HG03469 (cell line): Measurements from ENCODE around the gene TMEM141.
"Not testable (repeated sequence)": the region's sequence is repeated elsewhere in the genome, so short reads cannot be mapped to it uniquely, and the experiment has no call there.

ENCODE experiments used
- ATAC-seq: cut with Tn5 transposase; IDR thresholded peaks from one replicate; pipeline ENCODE4 v1.9.1; 2021; ENCODE audit warnings: mild to moderate bottlenecking, moderate library complexity, moderate number of reproducible peaks; ENCODE audit not compliant: unreplicated experiment

The TMEM141 gene

DNA sequence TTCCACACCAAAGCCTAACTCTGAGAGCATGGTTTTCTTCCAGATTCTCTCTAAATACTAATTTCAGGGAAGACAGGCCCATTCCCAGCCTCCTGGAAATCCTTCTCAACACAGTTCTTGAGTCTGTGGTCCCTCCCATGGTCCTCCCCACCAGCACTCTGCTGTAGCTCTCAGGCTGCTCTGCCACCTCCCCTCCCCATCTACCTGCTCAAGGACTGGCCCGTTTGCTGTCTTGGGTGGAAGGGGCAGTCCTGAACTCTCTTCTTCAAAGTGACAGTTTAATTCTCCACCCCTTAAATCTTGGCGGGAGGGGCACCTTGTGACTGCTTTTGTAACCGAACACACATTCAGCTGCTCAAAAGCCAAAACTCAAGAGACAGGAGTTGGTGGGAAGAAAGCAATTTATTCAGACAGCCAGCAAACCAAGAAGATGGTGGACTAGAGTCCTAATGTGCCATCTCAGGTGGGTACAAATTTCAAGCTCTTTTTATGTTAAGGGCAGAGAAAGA is 19.2 kb upstream of the TMEM141 start:
- no peak for ATAC-seq

DNA sequence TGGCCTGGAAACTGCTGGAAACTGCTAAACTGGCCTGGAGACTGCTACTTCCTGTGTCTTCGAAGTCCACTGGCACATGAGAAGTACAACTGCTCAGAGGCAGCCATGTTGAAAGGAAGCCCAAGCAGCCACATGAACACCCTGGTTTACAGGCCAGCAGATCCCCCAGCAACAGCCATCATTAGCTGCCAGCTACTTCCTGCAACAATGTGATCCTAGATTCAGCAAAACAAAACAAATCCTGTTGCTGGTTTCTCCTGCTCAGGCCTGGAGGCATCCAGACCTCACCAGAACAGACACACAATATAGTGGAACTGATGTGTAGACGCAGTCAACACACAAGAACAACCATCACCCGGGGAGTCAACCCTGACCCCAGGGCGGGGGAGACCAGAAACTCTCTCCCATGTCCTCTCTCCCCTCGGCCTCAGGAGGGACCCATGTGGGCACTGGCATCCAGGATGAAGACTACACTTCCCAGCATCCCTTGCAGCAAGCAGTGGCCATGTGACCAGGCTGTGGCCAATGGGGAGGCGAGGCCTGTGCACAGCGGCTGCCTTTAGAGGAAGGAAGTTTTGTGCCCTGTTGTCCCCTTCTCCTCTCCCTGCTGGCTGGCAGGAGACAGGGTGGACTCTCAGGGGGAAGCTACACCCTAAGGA is 17.6 kb upstream of the TMEM141 start:
- ATAC-seq, result no peak

DNA sequence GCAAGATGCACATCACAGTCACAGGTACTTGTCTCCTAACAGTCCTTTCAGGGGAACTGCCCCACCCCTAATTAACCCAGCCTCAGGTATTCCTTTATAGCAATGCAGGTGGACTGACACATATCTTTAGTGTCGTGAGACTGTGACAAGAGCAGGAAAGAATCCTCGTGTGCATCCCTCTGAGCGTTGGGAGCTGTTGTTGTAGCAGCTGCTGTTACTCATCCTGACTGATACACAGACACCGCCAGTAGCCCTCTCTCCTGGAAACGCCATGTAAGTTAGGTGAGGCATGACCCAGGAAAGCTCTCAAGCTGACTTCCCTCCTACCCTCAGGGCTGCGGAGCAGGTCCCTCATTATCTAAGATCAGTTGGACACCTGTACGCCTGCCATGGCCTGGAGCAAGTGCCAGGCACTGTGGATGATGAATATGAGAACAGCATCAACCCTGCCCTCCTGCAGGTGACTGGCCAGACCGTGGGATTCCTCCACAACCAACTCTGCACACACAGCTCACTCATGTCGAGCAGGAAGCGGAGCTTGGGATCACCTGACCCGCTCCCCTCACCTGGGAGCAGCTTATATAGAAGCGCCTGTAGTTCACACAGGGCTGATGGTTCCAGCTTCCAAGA is 16.6 kb upstream of the TMEM141 start:
- no peak for ATAC-seq

DNA sequence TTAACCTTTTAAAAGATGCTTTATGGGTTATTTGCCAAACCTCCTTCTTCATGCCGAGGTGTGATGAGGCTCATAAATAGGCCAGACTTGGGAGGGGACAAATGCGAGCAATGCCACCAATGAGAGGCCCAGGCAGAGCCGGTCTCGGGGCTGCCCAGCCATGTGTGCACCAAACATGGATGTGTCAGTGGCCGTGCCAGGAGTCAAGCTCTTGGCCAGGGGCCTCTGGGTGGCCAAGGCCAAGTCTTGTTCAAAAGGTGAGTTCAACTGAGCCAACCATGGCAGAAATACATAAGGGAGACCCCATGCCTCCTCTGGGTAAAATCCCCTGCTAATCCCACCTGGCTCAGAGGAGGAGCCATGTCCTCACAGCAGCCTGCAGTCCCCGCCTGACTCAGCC is 16.0 kb upstream of the TMEM141 start:
- no peak for ATAC-seq

DNA sequence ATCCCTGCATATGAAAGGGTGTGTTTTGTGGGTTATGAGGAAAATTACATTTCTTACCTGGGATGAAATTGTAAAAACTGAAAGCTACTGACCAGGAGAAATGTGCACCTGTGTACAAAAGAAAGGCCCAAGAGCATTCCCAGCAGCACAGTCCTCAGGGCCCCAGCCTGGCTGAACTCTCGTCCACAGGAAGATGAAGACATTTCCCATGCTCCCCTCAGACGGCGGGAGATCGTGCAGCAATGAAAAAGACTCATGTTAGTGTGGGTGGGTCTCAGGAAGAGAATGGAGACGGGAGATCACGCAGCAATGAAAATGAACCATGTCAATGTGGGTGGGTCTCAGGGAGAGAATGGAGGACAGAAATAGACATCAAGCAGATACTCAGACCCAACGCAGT is 14.2 kb upstream of the TMEM141 start:
- no peak for ATAC-seq

DNA sequence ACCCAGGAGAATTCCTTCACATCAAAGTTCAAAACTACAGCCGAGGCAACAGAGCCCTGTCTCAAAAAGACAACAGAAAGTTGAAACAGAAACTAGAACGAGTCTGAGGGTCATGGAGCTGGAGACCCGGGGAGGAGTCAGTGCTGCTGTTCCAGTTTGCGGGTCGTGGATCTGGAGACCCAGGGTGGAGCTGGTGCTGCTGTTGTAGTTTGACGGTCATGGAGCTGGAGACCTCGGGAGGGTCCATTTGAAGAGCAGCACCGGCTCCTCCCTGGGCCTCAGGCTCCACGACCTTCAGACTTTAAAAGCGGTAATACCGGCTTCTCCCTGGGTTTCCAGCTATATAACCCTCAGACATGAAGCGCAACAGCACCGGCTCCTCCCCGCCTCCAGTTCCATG is 13.8 kb upstream of the TMEM141 start:
- ATAC-seq, result no peak

DNA sequence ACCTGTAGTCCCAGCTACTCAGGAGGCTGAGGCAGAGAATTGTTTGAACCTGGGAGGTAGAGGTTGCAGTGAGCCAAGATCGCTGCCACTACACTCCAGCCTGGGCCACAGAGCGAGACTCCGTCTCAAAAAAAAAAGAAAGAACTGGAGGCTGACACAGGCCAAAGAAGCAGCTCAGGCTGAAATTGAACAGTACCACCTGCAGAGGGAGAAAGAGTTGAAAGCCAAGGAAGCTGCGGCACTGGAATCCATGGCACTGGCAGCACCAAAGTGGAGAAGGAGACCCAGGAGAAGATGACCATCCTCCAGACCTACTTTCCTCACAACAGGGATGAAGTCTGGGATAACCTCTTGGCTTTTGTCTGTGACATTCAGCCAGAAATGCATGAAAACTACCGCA is 11.3 kb upstream of the TMEM141 start:
- ATAC-seq, result no peak

DNA sequence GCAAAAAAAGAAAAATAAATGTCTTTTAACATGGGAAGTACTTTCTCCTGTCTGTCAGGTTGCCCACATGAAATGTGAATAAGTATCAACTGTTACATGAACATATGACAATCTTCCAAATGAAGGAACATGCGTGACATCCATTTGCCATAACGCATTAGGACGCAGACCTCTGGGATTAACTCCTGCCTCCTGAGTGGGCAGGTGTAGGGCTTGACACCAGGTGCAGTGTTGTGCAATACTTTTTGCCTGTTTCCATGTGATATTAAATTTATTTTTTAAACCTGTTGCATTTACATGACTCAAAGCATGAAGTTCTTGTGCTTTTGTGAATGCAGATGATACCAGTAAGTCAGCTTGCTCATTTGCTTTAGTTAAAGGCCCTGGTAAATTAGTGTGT is 8.7 kb upstream of the TMEM141 start:
- ATAC-seq, result no peak

DNA sequence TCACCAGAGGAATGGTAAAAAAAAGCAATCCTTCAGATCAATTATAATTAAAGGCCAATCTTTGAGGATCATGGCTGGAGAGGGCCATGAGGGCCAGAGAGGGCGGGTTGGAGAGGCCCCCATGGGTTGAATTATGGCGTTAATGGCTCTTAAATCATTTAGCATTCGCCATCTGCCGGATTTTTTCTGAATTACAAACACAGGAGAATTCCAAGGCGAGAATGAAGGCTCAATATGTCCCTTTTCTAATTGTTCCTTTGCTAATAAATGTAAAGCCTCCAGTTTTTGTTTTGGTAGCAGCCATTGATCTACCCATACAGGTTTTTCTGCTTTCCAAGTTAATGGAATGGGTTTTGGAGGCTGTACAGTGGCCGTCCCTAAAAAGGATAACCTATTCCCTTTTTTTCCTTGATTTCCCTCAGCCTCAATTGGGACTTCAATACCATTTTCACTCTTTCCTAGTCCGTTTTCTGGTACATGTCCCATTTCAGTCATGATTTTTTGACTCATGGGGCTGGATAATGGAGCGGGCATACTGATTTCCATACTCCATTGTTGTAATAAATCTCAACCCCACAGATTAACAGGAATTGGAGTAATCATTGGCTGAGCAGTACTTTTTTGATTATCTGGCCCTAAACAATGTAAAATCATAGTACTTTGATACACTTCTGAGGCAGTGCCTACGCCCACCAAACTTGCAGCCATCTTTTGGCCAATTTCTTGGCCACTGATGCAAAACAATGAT is 6.7 kb upstream of the TMEM141 start:
- ATAC-seq, result no peak

DNA sequence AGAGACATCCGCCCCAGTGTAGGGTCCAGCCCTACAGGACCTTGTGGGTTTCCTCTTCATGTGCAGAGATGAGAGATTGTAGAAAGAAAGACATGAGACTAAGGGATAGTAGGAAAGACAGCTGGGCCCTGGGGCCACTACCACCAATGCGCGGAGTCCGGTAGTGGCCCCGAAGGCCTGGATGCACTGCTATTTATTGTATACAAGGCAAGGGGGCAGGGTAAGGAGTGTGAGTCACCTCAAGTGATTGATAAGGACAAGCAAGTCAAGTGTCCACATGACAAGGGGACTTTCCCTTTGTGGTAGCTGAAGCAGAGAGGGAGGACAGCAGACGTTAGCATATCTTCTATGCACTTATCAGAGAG is 6.2 kb upstream of the TMEM141 start:
- ATAC-seq, result no peak

DNA sequence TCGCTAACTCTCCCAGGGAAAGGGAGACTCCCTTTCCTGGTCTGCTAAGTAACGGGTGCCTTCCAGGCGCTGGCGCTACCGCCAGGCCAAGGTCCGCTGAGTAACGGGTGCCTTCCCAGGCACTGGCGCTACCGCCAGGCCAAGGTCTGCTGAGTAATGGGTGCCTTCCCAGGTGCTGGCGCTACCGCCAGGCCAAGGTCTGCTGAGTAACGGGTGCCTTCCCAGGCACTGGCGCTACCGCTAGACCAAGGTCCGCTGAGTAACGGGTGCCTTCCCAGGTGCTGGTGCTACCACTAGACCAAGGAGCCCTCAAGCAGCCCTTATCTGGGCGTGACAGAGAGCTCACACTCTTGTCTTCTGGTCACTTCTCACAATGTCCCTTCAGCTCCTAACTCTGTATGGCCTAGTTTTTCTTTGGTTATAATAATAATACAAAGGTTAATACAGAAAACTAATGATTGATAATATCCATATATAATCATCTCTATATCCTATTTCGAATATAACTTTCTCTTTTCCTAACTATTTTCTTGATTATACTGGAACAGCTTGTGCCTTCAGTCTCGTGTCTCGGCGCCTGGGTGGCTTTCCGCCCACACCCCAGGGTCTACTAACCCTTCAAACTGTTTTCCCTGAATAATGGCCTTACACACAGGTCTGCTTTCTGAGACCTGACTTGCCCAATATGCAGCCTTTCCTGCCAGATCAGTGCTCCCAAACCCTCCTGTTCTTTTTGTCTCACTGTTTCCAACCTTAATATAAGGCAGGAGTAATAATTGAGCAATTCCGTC is 5.4 kb upstream of the TMEM141 start:
- not testable (repeated sequence) for ATAC-seq

DNA sequence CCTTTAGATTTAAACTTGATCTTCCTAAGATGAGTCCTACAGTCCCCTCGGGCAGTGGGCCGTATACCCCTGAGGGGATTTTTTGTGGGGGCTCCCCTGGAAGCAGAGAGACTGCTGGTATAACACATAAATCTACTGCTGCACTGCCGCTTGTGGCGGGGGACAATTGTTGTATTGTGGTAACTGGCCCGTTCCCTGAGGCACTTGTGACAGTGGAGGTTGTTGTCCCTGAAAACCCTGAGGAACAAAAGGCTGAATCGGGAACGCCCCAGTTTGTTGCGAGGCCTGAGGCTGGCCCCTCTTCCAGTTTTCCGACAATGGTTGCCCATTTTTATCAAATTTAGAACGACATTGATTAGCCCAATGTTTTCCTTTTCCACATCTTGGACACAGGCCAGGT is 4.7 kb upstream of the TMEM141 start:
- no peak for ATAC-seq

DNA sequence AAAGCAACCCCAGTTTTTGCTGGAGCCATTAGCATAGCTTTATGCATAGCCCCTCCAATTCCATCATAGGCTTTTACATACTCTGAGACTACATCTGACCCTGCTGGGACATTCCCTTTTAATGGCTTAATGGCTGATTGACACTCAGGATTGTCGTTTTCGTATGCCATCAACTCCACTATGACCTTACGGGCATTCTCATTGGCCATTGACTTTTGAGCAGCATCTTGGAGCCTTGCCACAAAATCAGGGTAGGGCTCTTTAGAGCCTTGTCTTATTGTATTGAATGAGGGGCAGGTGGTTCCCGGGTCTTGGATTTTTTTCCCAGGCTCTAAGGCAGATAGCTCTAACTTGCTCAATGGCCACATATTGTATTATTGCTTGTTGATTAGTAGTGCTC is 4.2 kb upstream of the TMEM141 start:
- ATAC-seq, result not testable (repeated sequence)

DNA sequence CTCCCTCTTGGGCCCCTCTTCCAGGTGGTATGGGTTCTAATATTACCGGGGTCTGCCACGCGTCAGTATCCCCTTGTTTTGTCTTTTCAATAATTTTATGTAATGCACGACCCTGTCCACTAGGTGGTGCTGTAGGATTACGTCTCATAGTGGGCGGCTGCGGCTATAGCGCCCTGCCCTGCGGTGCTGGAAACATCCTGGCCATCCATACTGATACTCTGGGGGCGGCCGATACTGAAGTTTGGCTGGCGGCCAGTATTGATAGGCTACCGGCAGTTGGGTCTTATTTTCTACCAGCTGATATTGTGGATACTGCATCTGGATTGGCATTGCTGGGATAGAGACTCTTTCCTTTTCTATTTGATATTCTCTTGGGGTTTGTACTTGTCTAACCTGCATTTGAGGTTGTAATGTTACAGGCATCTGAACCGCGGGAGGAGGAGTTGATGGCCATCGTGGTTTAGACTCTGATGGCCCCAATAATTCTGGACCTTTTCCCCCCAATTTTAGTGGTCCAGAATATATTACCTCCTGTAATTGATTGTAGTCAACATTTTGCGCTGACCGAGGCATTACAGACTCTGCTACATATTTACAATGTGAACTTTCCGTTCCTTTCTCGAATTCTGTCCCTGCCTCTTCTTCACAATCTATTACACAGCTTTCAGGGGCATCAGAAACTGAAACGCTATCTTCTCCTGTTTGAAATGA is 3.3 kb upstream of the TMEM141 start:
- ATAC-seq, result no peak

DNA sequence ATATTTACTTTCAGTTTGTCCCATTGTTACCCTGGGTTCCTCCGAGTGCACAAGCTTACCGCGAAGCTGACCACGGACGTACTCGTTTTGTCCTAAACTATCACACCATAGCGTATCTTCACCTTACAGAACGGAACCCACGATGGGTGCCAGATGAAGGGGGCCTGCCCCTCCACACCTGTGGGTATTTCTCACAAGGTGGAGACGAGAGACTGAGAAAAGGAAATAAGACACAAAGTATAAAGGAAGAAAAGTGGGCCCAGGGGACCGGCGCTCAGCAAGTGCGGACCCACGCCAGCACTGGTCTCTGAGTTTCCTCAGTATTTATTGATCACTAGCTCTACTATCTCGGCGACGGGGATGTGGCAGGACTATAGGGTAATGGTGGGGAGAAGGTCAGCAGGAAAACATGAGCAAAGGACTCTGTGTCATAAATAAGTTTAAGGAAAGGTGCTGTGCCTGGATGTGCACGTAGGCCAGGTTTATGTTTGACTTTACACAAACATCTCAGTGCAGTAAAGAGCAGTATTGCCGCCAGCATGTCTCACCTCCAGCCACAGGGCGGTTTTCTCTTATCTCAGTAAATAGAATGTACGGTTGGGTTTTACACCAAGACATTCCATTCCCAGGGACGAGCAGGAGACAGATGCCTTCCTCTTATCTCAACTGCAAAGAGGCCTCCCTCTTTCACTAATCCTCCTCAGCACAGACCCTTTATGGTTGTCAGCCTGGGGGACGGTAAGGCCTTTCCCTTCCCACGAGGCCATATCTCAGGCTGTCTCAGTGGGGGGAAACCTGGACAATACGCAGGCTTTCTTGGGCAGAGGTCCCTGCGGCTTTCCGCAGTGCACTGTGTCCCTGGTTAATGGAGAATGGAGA is 2.3 kb upstream of the TMEM141 start:
- not testable (repeated sequence) for ATAC-seq

DNA sequence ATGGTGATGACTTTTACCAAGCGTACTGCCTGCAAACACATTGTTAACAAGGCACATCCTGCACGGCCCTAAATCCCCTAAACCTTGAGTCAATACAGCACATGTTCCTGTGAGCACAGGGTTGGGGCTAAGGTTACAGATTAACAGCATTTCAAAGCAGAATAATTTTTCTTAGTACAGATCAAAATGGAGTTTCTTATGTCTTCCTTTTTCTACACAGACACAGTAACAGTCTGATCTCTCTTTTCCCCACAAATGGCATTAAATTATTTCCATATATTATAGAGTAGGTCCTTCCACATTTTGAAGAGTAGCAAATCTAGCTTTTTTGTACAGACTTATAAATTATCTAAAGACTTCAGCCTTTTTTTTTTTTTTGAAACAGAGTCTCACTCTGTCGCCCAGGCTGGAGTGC is 1.6 kb upstream of the TMEM141 start:
- no peak for ATAC-seq

DNA sequence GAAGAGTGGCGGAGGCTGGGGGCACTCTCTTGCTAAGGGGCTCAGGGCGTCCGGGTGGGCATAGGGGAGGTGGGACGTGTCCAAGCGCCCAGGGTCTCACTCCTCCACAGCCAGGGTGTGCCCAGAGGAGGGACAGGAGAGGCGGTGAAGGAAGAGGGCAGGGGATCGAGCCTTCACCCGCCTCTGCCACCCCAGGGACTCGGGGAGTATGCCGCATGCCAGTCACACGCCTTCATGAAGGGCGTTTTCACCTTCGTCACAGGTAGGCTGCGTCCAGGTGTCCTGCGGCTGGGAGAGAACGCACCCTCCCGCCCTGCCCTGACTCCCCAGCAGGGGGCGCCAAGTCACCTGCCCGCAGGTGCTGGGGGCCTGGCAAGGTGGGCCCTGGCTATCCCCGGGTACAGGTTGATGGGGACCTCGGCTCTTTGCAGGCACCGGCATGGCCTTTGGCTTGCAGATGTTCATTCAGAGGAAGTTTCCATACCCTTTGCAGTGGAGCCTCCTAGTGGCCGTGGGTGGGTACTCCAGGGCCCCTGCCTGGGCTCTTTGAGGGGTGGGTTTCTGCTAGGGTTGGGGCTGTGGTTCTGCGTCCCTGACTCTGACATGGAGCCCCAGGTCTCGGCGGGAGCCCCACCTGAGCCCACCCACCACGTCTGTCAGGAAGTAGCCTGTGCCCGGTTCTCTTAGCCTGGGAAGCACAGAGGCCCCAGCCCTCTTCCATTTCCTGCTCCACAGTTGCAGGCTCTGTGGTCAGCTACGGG is 552 bp downstream of the TMEM141 start:
- no peak for ATAC-seq

DNA sequence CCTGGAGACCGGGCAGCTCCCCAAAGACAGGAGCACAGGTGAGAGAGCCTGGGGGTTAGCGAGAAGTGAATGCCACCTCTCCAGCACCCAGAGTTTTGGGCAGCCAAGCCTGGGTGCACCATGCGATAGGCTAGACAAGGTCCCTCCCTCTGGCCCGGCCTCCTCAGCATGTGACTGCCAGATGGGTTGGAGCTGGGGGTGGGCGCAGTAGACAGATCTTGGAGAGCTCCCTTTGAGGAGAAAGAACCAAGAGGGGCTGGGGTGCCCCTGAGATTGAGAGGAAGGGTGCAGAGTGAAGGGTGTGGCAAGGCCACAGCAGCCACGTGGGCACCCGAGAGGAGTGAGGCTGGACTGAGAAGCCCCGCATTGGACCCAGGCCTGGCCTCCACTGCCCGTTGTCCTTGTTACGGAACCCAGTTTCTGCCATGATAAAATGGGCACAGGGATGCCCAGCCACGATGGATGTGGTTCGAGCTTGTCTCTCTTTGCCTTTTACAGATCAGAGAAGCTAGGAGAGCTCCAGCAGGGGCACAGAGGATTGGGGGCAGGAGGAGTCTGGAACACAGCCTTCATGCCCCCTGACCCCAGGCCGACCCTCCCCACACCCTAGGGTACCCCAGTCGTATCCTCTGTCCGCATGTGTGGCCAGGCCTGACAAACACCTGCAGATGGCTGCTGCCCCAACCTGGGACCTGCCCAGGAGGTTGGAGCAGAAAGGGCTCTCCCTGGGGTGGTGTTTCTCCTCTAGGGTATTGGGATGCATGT is 1.4 kb downstream of the TMEM141 start:
- no peak for ATAC-seq
